H1 (cell line): ENCODE results near the gene C2orf92. TPM values are rescaled to one million over a fixed set of nuclear protein-coding genes. Genes with fewer than 3 reads are reported as not detected.

Experiments used
- polyA plus RNA-seq, 7 experiments: library from polyadenylated mRNA; depleted of rRNA in 3 of 7; stranded (reverse) in 5 of 7; unstranded in 2 of 7; fragments of >200 nt in 5 of 7; fragments of 200-250 nt in 2 of 7; gene quantifications; 1 replicate in 5 of 7; 2 replicates in 1 of 7; 4 replicates in 1 of 7; pipeline versions ENCODE4 v1.2.1 to v1.2.3, GENCODE V29; 2011 to 2013; ENCODE audit warnings: missing spikeins in 2 of 7, mixed read lengths in 2 of 7
- total RNA-seq: library from RNA; stranded (reverse); fragmentation: NEBNext Ultra II Directional; extraction: Animal tissue kit (Norgen Biotek cat#: 25700); gene quantifications from 2 replicates; pipeline ENCODE4 v1.2.1, GENCODE V29; 2021
- TF ChIP-seq, protein P1 (sequence below): IDR thresholded peaks from 2 replicates; pipeline ENCODE4 v1.6.1; 2012; ENCODE audit warnings: low read length, inconsistent platforms

Gene C2orf92
- total and polyA plus RNA-seq, 2 of the 8 experiments (the other 6 are each of a cell fraction or from before 2014, with no cell fraction given), result 2.3 to 3.7 TPM

DNA sequence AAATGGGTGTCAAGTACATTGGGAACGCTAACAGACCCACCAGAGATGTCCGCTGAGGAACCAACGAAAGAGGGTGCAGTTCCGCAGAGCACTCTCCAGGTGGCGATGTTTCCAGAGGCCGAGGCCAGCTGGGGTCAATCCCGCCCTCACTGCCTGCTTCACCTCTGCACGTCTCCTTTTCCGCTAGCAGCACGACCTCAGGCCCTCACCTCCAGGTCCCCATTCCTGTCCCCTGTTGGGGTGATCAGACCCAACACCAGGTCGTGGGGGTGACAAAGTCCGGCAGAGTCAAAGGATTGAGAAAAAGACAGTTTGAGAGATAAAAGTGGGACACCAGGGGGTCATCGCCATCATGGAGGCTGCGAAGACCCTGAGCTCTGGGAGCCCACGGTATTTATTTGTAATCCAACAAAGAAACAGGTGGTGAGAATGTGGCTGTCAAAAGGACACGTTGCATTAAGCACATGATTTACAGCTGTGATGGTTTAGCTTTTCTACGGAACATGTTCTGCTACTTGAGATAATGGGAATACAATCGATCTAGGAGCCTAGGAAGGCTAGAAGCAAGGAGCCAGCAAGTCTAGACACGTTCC lies 71.2 kb downstream of the C2orf92 start (continued):
- TF ChIP-seq, protein P1, sequence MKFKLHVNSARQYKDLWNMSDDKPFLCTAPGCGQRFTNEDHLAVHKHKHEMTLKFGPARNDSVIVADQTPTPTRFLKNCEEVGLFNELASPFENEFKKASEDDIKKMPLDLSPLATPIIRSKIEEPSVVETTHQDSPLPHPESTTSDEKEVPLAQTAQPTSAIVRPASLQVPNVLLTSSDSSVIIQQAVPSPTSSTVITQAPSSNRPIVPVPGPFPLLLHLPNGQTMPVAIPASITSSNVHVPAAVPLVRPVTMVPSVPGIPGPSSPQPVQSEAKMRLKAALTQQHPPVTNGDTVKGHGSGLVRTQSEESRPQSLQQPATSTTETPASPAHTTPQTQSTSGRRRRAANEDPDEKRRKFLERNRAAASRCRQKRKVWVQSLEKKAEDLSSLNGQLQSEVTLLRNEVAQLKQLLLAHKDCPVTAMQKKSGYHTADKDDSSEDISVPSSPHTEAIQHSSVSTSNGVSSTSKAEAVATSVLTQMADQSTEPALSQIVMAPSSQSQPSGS, result no peak
- TF ChIP-seq, all 59 proteins: peak for 4
